SHP77 treated with DMSO at 0.1 percent for 48 hours (cell line): ENCODE data around the gene NPR3.

Experiments
- DNase-seq: peaks from one replicate; lab custom pipeline; 2025; lab: John Stamatoyannopoulos, UW

The NPR3 gene

DNA sequence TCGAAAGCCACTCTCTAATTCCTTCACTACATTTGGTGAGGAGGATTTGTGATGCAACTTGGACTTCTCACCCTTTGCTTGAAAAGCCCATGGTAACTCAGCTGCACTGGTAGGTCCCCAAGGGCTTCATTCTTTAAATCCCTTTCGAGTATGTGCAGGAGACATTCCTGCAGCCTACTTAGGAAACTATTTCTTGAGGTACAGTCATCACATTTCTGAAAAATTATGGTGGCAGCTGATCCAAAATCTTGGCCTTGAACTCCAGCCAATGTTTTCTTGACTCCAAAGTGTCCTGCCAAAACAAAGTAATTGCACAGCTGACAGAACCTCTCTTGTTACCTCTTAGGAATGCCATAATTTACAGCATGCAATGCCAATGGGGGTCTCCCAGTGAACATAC, 99.7 kb downstream of the NPR3 start:
- no peak for DNase-seq

GRCh38 chr5:32812399-32812798, 101.3 kb downstream of the NPR3 start:
- no peak for DNase-seq

- no peak for DNase-seq
Measured at GRCh38 chr5:32814141-32814540, 103.0 kb downstream of the NPR3 start.

DNA sequence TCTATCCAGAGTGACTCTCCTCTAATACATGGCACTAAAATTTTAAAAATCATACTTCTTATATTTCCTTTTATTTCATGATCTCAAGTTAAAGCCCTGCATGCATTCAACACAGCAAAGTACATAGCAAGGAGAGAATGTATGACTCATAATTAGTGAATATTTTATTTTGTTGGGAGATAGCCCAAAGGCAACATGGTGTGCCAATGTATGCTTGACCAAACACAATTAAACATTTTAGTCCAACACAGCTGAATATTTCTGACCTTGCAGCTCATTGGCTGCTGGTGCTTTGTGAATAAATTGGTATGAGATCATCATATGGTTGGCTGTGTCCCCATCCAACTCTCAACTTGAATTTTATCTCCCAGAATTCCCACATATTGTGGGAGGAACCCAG, 103.5 kb downstream of the NPR3 start:
- DNase-seq = no peak

- DNase-seq = no peak
Measured at GRCh38 chr5:32827981-32828380, 116.9 kb downstream of the NPR3 start.

DNA sequence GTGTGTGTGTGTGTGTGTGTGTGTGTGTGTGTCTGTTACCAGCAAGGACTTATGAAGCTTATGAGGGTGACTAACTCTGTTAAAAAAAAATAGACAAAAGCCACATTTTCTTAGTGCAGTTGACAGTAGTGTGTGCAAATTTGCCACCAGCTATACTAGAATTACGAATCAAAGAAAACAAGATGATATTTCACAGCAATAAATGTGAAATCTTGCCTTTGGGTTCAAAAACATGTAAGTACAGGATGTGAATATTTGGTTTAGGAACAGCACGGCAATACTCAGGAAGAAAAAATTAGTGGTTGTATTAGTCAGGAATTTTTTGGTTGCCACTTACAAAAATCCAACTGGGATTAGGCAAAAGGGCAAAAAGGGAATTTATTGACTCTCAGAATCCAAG, 117.4 kb downstream of the NPR3 start:
- no peak for DNase-seq

DNA sequence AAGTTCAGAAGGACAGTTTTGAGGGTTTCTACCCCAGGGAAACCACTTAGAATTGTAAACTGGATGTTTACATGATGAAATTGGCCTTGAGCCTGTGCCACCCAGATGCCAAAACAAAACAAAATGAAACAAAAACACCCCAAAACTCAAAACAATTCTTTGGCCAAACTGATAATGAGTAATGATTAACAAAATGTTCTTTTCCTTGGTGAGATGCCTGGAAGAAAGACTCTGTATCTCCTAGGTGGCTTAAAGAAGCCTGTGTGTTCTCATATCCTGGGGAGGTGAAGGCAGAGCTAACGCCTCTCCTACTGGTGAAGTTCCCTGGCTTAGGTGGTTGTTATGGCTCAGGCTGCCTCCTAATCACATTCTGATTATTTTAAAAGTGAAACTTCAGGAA, 120.5 kb downstream of the NPR3 start:
- DNase-seq = no peak

GRCh38 chr5:32833127-32833526, 122.0 kb downstream of the NPR3 start:
- DNase-seq = no peak

GRCh38 chr5:32833663-32834062, 122.5 kb downstream of the NPR3 start:
- DNase-seq = no peak

GRCh38 chr5:32834251-32834650, 123.1 kb downstream of the NPR3 start:
- DNase-seq = no peak

- DNase-seq = no peak
Measured at GRCh38 chr5:32836176-32836575, 125.1 kb downstream of the NPR3 start.

- DNase-seq = no peak
Measured at GRCh38 chr5:32837211-32837610, 126.1 kb downstream of the NPR3 start.

- no peak for DNase-seq
Measured at GRCh38 chr5:32839106-32839505, 128.0 kb downstream of the NPR3 start.

- no peak for DNase-seq
Measured at GRCh38 chr5:32840606-32841005, 129.5 kb downstream of the NPR3 start.
